A549 (cell line): ENCODE data around the gene ACTN1. TPM values are rescaled to one million over a fixed set of nuclear protein-coding genes. Genes with fewer than 3 reads are reported as not detected.

Experiments used
- ATAC-seq, 2 experiments: fragments of 200-7000 bp in 1 of 2; fragments of >200 bp in 1 of 2; cut with Nextera tagmentation in 1 of 2; cut with Tn5 transposase in 1 of 2; 3 replicates each; pipeline versions ENCODE4 v1.8.0 to v1.9.1; 2018 to 2020; ENCODE audit warnings: mild to moderate bottlenecking in 1 of 2, moderate library complexity in 1 of 2
- CTCF ChIA-PET: fragments of 300-600 bp; sonication (Branson Sonifier 250); formaldehyde crosslinking; extraction: SDS; loops from one replicate; lab custom pipeline; 2021; ENCODE audit warnings: antibody characterized with exemption, inconsistent platforms; lab: Yijun Ruan, JAX
- POLR2A ChIA-PET: fragments of 350-600 bp; formaldehyde crosslinking; extraction: SDS; loops from one replicate; lab custom pipeline; 2021; ENCODE audit warnings: antibody characterized with exemption, inconsistent platforms; lab: Yijun Ruan, JAX
- DNase-seq, 2 experiments: peaks; one replicate each; pipeline versions ENCODE4 v3.0.0 to v3.0.0-alpha.2; 2011 to 2016; ENCODE audit warnings: low read depth in 1 of 2, low spot score in 1 of 2
- FAIRE-seq: peaks from 2 replicates; lab custom pipeline; 2011; peaks lifted over from hg19 to GRCh38; lab: Jason Lieb, UNC
- H3K27ac ChIP-seq, 2 experiments: fragments of >200 bp; sonication (Bioruptor Twin); formaldehyde crosslinking; 3 replicates each; pipeline ENCODE4 v1.5.1; 2016 to 2017
- H3K4me1 ChIP-seq: fragments of >200 bp; sonication (Bioruptor Twin); formaldehyde crosslinking; 3 replicates; pipeline ENCODE4 v1.6.1; 2016
- H3K4me2 ChIP-seq: fragments of >200 bp; sonication (Bioruptor Twin); formaldehyde crosslinking; 3 replicates; pipeline ENCODE4 v1.6.1; 2016
- H3K4me3 ChIP-seq: fragments of >200 bp; sonication (Bioruptor Twin); formaldehyde crosslinking; 3 replicates; pipeline ENCODE4 v1.5.1; 2016
- H3K9me3 ChIP-seq: fragments of >200 bp; sonication (Bioruptor Twin); formaldehyde crosslinking; 3 replicates; pipeline ENCODE4 v1.6.1; 2016
- BCL3 ChIP-seq: fragments of >200 bp; sonication (Bioruptor Twin); formaldehyde crosslinking; IDR thresholded peaks from 3 replicates; pipeline ENCODE4 v1.6.1; 2016
- CTCF ChIP-seq: fragments of >200 bp; sonication (Bioruptor Twin); formaldehyde crosslinking; IDR thresholded peaks from 3 replicates; pipeline ENCODE4 v1.5.1; 2016
- EHMT2 ChIP-seq: fragments of 200-600 bp; sonication (generic); IDR thresholded peaks from 2 replicates; pipeline ENCODE4 v1.6.1; 2016; ENCODE audit warnings: antibody characterized with exemption, low read depth, mild to moderate bottlenecking, moderate library complexity
- FOSB ChIP-seq: fragments of 250-450 bp; sonication (Bioruptor Pico); IDR thresholded peaks from 2 replicates; pipeline ENCODE4 v1.5.0; 2020; ENCODE audit warnings: mild to moderate bottlenecking, moderate library complexity
- FOSL2 ChIP-seq, 2 experiments: fragments of 450-650 bp in 1 of 2; fragments of >200 bp in 1 of 2; sonication (Bioruptor Twin) in 1 of 2; formaldehyde crosslinking; IDR thresholded peaks; 2 replicates each; pipeline versions ENCODE4 v1.5.0 to v1.6.1; 2016 to 2020; ENCODE audit warnings: mild to moderate bottlenecking in 1 of 2, moderate library complexity in 1 of 2
- HMGXB4 ChIP-seq: fragments of 250-450 bp; sonication (Bioruptor Pico); IDR thresholded peaks from 2 replicates; pipeline ENCODE4 v1.5.0; 2021; ENCODE audit warnings: mild to moderate bottlenecking, moderate library complexity, borderline replicate concordance
- HOXB5 ChIP-seq: fragments of 250-450 bp; sonication (Bioruptor Pico); IDR thresholded peaks from 2 replicates; pipeline ENCODE4 v1.5.0; 2020; ENCODE audit warnings: mild to moderate bottlenecking, moderate library complexity
- KDM1A ChIP-seq: fragments of 200-600 bp; sonication (generic); IDR thresholded peaks from 2 replicates; pipeline ENCODE4 v1.6.1; 2016; ENCODE audit warnings: low read depth, mild to moderate bottlenecking
- MAFK ChIP-seq: fragments of 450-650 bp; IDR thresholded peaks from 2 replicates; pipeline ENCODE4 v1.6.1; 2014; ENCODE audit not compliant: partially characterized antibody
- MAX ChIP-seq: IDR thresholded peaks from 2 replicates; pipeline ENCODE4 v1.6.1; 2012
- MAZ ChIP-seq: fragments of 150-350 bp; IDR thresholded peaks from 2 replicates; pipeline ENCODE4 v1.6.1; 2014; ENCODE audit warnings: antibody characterized with exemption, low read depth, low read length, borderline replicate concordance
- NFE2L2 ChIP-seq: fragments of 150-350 bp; conservative IDR thresholded peaks from 2 replicates; pipeline ENCODE4 v1.6.1; 2014; ENCODE audit warnings: low read length
- PHF8 ChIP-seq: fragments of 200-600 bp; sonication (generic); IDR thresholded peaks from 2 replicates; pipeline ENCODE4 v1.6.1; 2016; ENCODE audit warnings: low read depth, mild to moderate bottlenecking, antibody characterized with exemption, moderate library complexity, borderline replicate concordance
- POLR2A ChIP-seq: IDR thresholded peaks from 2 replicates; pipeline ENCODE4 v1.6.1; 2012; ENCODE audit warnings: mild to moderate bottlenecking, low read length
- RAD21 ChIP-seq, 2 experiments: fragments of >200 bp in 1 of 2; sonication (Bioruptor Twin) in 1 of 2; formaldehyde crosslinking in 1 of 2; IDR thresholded peaks in 1 of 2; conservative IDR thresholded peaks in 1 of 2; 2 replicates in 1 of 2; 3 replicates in 1 of 2; pipeline ENCODE4 v1.6.1; 2012 to 2018; ENCODE audit warnings: inconsistent platforms in 1 of 2
- RNF2 ChIP-seq: fragments of 200-600 bp; sonication (generic); IDR thresholded peaks from 2 replicates; pipeline ENCODE4 v1.6.1; 2016; ENCODE audit warnings: low read depth, mild to moderate bottlenecking, antibody characterized with exemption, moderate library complexity, borderline replicate concordance
- WGBS: methylation state at CpG from one replicate; pipeline ENCODE4 v1.1.6; 2017; ENCODE audit errors: missing lambda C conversion rate; 5-methylcytosine and 5-hydroxymethylcytosine counted together
- polyA plus RNA-seq, 4 experiments: library from polyadenylated mRNA; depleted of rRNA in 3 of 4; stranded (reverse); fragments of >200 nt; fragmentation: RNase III in 1 of 4; extraction: RNeasy Plus Mini Kit Qiagen cat#74134 plus additional on column Dnase treatment in 1 of 4; gene quantifications; 2 replicates in 3 of 4; 3 replicates in 1 of 4; pipeline ENCODE4 v1.2.3, GENCODE V29; 2011 to 2017

The ACTN1 gene
- polyA plus RNA-seq, 2 of the 4 experiments (the other 2 are of a cell fraction), result 208 to 245 TPM

GRCh38 chr14:68893566-68893965 lies 85.5 kb downstream of the ACTN1 start:
- FAIRE-seq, result no peak
- ChIA-PET CTCF (interaction anchor here (0.5 to 13.2 kb wide), 7 partner anchors 10 to 213 kb away, joined by 3 to 110 read pairs (median 3); no protein-coding TSS in a partner anchor), POLR2A (no interaction called here)
- ATAC-seq, result no peak
- H3K4me3 ChIP-seq, result no peak overlapping the region
- H3K27ac ChIP-seq, result no peak overlapping the region
- H3K9me3 ChIP-seq, result no peaks in the 10 kb centered on the region
- DNase-seq, result no peak
- WGBS, result 90% methylated on average over 7 of the region's 8 CpGs
- no peak overlapping the region for H3K4me2 ChIP-seq
- no peaks in the 10 kb centered on the region for H3K4me1 ChIP-seq
- TF ChIP-seq NFE2L2, result no peak
- no peak for TF ChIP-seq MAFK
- TF ChIP-seq MAZ, result no peak
- TF ChIP-seq MAX, result no peak

GRCh38 chr14:68892961-68893360 lies 86.1 kb downstream of the ACTN1 start:
- Histone ChIP-seq H3K9me3 (no peaks in the 10 kb centered on the region), H3K4me1 (no peaks in the 10 kb centered on the region), H3K4me2 (no peak overlapping the region), H3K27ac (no peak overlapping the region), H3K4me3 (no peak overlapping the region)
- TF ChIP-seq RNF2 (no peak), CTCF (no peak), HMGXB4 (CRISPR knock-in tag) (no peak), FOSB (CRISPR knock-in tag) (no peak), FOSL2 (IDR thresholded peaks at IDR 0.05) (no peak), FOSL2 (CRISPR knock-in tag; IDR thresholded peaks at IDR 0.05) (no peak), HOXB5 (CRISPR knock-in tag) (no peak), KDM1A (no peak), POLR2A (no peak), BCL3 (no peak), EHMT2 (no peak), RAD21 (conservative IDR thresholded peaks at IDR 0.05 in 1 of 2, IDR thresholded peaks at IDR 0.05 in 1 of 2) (no peak), PHF8 (no peak)
- no peak for FAIRE-seq
- 77% methylated on average over 6 of the region's 6 CpGs for WGBS
- peak in 1 of 2 experiments; percentile 7; a peak in 1 of 6 replicates for ATAC-seq
- POLR2A ChIA-PET, result interaction anchor here (0.9 kb wide), 1 partner anchor 9 kb away, joined by 3 read pairs; no protein-coding TSS in a partner anchor
- DNase-seq, result no peak
- CTCF ChIA-PET, result interaction anchor here (0.8 to 13.2 kb wide), 9 partner anchors 10 to 214 kb away, joined by 3 to 110 read pairs (median 3); no protein-coding TSS in a partner anchor
